SKM-1 treated with dmso at 0.1 percent for 144 hours (cell line): Measurements from ENCODE around the gene INPP5K.
"Not testable (repeated sequence)": the region's sequence is repeated elsewhere in the genome, so short reads cannot be mapped to it uniquely, and the experiment has no call there.

Experiments used
- DNase-seq: peaks from one replicate; lab custom pipeline; 2025; ENCODE audit not compliant: unreplicated experiment; lab: John Stamatoyannopoulos, UW

Gene INPP5K

GRCh38 chr17:1508709-1509108 lies 7.7 kb downstream of the INPP5K start:
- DNase-seq, result not testable (repeated sequence)

GRCh38 chr17:1506649-1507267 lies 9.7 kb downstream of the INPP5K start:
- DNase-seq, result no peak

DNA sequence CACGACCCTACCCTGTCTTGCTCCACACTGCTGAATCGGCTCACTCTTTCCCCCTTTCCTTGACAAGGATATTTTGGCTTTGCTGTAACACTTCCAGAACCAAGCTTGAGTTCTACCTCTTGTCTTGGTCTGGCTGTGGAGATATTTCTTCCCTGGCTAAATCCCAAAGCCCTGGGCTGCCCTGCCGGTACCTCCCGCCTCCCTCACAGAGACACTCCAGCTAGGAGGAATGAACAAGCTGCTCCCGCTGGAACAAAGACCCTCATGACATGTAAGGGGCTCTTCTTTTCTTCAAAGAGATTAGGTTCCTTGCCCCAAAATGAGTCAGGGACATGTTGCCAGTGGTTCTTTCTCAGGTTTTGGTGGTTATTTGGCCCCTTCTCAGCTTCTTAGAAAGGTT lies 10.8 kb downstream of the INPP5K start:
- no peak for DNase-seq

GRCh38 chr17:1504866-1505265 lies 11.5 kb downstream of the INPP5K start:
- DNase-seq, result no peak

DNA sequence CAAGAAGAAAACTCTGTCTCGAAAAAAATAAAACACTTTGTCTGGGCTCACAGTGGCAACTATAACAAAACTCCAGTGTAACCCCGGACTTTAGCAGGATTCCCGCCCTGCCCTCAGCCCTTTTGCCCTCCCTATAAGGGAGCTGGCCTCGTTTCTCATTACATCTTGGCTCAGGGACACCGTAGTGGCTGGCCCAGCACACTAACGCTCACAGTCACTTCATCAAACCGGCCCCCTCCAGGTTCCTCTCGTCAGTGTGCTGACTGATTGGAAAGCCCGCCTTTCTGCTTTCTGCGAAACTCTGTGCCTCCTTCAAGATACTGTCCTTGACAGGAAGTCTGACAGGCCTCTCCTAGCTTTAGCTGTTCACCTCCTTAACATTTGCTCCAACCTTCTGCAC lies 12.7 kb downstream of the INPP5K start:
- DNase-seq, result no peak

GRCh38 chr17:1498869-1499268 lies 17.5 kb downstream of the INPP5K start:
- DNase-seq, result peak; percentile 9

DNA sequence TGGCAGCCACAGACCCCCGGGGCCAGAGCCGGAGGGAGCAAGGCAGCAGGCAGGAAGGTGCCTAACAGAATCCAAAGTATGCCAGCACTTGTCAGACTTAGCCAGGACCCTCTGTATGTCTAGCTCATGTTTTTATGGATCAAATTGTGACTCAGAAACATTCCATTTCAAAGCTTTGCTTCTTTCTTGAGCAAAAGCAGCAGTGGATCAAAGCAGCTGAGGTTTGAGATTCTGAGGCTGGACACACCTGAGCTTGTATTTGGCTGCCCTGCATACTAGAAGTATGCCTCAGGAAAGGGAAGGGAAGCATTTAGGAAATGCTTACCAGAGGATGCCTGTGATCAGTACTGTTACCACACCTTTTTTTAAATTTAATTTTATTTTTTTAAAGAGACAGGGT lies 18.2 kb downstream of the INPP5K start:
- DNase-seq, result no peak

- DNase-seq, result no peak
Measured at GRCh38 chr17:1497831-1498230, 18.6 kb downstream of the INPP5K start.

GRCh38 chr17:1496869-1497268 lies 19.5 kb downstream of the INPP5K start:
- DNase-seq, result no peak

DNA sequence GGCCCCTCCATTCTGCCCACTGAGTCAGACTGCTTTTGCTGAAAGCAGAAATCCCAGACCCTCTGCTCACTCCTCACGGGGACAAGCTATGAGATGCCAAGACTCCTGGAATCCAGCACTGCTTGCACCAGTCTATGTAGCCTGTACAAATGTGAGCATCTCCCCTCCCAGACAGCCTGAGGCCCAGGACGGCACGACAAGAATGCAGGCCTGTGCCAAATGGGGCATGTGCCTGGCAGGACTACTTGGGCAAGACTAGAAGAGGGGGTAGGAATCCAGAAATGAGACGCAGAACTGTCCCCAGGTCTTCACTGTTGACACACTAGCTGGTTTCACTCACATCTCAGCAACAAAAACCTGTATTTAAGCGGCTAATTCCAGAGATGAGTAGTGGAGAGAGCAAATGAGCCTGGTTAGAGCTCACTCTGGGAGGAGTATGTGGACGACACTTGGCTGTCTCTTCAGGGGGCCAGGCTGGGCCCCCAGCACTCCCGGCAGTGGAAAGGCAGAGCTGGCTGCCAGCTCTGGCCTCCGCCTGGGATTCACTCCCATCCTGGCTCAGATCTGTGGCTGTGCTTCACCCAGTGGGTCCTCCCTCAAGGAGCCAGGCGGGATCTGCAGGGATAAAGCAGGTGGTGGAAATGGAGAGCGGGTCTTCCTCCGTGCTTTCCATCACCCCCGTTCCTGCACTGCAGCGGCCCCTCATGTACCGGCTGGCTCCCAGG lies 21.0 kb downstream of the INPP5K start:
- no peak for DNase-seq

DNA sequence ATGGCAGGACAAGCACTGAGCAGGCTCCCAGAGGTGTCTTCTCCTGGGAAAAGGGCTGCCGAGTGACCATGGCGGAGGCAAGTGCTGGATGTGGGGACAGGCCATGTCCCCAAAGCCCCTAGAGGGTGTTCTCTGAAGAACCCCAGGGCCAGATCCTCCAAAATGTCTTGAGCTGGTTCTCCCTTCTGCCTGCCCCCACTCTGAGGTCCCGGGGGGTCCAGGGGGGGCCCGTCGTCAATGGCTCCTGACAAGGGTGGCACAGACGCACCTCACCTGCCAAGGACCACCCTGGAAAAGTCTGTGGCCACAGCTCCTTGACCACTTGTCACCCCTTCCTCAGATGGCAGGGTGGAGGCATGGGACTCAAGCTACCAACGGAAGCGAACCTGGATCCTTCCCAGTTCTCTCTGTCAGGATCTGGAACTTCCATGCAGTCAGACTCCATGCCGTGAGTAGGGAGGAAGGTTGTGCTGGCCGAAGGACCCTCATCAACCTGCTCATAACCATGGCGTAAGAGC lies 21.6 kb downstream of the INPP5K start:
- no peak for DNase-seq

DNA sequence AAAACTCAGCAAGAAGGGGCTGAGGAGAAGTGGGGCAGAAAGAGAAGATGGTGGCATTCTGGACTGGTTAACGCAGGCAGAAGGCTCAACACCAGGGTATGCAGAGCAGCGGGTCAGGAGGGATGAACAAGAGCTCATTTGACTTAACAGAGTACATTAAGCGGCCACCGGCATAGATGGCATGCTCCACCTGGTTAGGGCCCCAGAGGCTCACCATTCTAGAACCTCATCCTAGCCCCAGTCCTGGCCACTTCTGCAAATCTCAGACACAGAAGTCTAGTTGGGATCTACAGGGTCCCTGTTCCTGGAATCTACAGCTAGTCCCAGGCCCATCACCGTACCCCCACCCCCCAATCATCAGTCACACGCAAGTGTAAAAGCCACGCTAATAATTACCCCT lies 22.2 kb downstream of the INPP5K start:
- no peak for DNase-seq

DNA sequence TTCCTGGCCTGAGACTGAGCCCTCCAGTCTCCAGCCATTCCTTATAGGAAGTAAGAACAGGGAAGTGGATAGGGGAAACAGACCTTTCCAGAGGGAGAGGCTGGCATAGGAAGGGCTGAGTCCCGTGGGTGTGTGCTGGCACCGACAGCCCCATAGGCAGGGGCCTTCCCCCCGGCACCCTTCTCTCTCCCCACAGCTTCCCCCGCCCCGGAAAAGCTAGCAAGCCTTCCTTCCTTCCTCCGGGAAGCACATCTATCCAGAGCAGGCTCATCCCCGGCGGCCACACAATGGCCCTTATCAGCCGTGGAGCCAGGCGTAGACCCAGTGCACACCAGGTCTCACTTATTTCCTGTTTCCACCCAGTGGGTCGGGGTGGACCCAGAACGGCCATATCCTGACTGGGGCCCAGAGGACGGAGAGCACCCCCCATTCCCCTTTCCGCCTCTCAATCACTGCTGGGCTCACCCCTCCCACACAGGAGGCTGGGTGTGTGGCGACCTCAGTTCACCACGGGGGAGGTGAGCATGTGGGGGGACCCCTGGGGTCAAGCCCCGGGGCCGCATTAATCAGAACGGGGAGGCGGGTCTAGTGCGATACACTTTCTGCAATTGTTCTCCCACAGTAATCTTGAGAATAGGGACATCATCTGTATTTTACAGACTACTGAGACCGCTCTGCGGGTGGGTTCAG lies 23.0 kb downstream of the INPP5K start:
- no peak for DNase-seq

DNA sequence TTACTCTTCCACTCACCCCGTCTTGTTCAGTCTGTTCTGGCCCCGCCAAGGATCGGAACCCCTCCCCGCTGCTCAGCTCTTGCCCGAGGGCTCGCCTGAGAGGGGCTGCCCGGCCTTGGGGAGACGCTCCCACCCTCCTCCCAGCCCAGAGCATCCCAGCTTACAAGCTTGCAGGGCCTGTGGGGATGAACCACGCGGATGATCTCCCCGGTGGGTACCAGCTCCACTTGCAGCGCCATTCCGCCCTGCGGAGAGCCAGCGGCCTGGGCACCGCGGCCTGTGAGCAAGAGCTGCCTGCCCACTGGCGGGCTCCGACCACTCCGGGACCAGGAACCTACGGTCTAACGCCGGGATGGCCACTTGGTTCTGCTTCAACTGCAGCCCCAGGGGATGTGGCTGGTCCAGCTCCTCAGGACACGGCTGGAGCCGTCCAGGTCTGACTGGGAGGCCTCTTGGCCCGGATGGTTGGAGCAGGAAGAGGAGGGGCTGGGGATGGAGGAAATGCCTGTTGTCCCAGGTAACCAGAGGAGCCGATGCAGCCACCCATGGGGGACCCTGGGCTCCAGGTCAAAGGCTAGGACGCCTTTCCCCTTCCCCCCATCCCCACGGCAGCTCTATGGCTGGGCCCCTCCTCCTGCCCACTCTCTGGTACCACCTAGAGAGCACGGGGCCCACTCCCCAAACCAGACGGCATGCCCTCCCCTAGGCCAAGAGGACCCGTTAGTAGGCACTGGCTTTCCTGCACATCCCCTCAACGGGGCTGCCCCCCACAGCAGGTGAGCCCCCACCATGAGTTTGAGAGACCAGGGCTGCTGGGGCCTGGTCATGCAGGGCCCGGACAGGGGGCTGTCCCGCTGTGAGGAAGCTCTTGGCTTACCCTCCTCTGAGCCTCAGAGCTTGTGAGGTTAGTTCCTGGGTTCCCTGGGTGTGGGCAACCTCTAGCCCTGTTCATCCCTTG lies 23.9 kb downstream of the INPP5K start, which contains the start of gene MYO1C:
Gene MYO1C, minus strand, starts transcription at position 438 of the 958 bp plus-strand sequence. Its CDS starts 199 bp downstream, at position 239.
- no peak for DNase-seq

- no peak for DNase-seq
Measured at GRCh38 chr17:1491443-1492248, 24.8 kb downstream of the INPP5K start.

GRCh38 chr17:1490643-1491442 lies 25.6 kb downstream of the INPP5K start:
- DNase-seq, result peak; percentile 11

DNA sequence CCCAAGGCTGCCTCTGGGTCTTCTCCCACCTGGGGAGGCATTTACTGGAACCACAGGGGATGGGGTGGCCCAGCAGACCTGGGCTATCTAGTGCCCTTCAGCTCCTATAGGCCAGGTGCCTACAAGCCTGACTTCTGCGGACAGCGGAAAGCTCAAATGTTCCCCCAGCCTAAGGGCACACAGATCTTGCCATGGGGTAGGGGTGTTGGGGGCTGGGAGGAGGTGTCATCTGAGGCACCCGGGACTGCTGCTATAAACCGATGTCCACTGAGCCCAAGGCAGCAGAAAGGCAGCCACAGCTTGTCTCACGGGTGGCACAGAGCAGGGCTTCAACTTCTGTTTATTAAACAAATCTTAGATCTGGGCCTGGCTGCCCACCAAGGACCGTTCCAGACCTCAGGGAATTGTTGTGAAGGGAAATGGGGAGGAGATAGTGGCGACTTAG lies 27.6 kb downstream of the INPP5K start:
- no peak for DNase-seq

DNA sequence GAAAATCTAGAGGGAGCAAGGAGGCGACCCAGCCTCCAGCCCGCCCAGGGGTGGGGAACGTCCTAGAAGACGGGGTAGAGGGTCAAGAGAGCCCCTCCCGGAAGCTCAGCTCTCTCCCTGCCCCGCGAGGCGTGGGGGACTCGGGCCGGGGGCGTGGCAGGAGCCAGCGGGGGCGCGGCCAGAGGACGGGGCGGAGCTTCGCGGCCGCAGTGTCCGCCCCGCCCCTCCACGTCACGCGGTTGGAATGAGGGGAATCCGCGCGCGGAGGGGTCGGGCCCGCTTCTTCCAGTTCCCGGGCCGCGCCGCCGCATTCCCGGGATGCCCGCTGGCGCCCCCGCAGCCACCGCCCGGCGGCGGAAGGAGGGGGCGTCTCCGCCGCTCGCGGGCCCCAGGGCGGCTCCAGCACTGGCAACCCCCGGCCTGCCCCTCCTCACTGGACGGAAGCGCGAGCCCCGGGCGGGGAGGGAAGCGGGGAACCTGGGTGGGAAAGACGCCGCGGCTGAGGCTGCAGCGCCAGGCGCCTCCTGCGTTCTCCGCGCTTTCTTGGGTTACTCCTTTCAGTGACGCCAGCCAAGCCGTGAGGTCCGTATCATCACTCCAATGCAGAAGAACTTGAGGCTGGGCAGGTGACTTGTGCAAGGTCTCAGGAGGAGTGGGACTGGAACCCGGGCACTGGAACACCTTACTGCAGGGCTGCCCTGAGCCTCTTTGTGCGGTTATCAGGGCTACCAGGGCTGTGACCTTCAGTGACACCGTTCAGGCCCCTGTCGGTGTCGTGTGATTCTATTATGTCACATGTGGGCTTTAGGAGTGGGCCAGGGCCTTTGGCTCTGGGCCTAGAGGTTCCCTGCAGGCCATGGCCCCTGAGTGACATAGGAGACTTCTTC lies 28.2 kb downstream of the INPP5K start:
- DNase-seq, result no peak
